C4-2B (cell line): Measurements from ENCODE around the gene CLSTN1.

Experiments
- CTCF ChIP-seq: fragments of 450-650 bp; conservative IDR thresholded peaks from 2 replicates; pipeline ENCODE4 v1.5.1; 2017; ENCODE audit warnings: mild to moderate bottlenecking
- ZFX ChIP-seq: fragments of 450-650 bp; IDR thresholded peaks from 2 replicates; pipeline ENCODE4 v1.6.1; 2017

- TF ChIP-seq CTCF (no peak), ZFX (no peak)
Observed at GRCh38 chr1:9689971-9690381, 133.8 kb downstream of the CLSTN1 start.
